LNCaP clone FGC (cell line): ENCODE data around the gene RALGDS.

ENCODE experiments used
- DNase-seq: peaks from one replicate; pipeline ENCODE4 v3.0.0-alpha.2; 2011; ENCODE audit warnings: low read depth
- H3K4me3 ChIP-seq: 2 replicates; pipeline ENCODE4 v1.5.1; 2011; ENCODE audit warnings: mild to moderate bottlenecking, low read depth, low read length, control low read depth
- TF ChIP-seq, protein P1 (sequence below): IDR thresholded peaks from 2 replicates; pipeline ENCODE4 v1.5.1; 2012; ENCODE audit warnings: mild to moderate bottlenecking; ENCODE audit not compliant: control insufficient read depth, insufficient read depth; ENCODE audit errors: extremely low read depth

Gene RALGDS

DNA sequence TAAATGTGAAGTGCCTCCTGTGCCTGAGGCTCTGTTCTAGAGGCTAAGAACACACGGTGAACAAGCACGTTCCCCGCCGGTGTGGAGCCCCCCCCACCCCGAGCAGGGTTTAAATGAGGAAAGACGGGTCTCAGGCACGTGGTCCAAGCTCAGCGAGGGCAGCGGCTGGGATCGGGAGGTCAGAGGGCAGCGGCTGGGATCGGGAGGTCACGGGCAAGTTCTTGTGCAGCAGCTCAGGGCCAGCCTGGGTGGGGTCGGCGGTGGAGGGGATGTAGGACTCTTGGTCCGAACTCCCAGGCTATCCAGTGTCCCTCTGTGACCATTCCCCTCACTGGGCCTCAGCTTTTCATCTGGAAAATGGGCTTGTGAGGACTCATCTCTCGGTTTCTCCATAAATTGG lies 45.4 kb upstream of the RALGDS start:
- no peak for DNase-seq
- TF ChIP-seq, protein P1, sequence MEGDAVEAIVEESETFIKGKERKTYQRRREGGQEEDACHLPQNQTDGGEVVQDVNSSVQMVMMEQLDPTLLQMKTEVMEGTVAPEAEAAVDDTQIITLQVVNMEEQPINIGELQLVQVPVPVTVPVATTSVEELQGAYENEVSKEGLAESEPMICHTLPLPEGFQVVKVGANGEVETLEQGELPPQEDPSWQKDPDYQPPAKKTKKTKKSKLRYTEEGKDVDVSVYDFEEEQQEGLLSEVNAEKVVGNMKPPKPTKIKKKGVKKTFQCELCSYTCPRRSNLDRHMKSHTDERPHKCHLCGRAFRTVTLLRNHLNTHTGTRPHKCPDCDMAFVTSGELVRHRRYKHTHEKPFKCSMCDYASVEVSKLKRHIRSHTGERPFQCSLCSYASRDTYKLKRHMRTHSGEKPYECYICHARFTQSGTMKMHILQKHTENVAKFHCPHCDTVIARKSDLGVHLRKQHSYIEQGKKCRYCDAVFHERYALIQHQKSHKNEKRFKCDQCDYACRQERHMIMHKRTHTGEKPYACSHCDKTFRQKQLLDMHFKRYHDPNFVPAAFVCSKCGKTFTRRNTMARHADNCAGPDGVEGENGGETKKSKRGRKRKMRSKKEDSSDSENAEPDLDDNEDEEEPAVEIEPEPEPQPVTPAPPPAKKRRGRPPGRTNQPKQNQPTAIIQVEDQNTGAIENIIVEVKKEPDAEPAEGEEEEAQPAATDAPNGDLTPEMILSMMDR = no peak
- no peak overlapping the region for H3K4me3 ChIP-seq

DNA sequence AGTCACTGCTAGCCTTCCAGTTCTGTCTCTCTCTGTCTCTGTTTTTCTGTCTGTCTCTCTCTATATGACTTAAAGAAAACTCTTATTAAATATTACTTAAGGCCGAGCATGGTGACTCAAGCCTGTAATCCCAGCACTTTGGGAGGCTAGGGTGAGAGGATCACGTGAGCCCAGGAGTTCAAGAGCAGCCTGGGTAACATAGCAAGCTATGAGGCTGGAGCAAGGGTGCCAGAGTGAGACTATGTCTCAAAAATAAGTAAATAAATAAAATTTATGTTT lies 44.4 kb upstream of the RALGDS start:
- no peak for DNase-seq
- H3K4me3 ChIP-seq = no peak overlapping the region
- TF ChIP-seq, protein P1 = no peak

- no peak overlapping the region for H3K4me3 ChIP-seq
- TF ChIP-seq, protein P1 = no peak
- no peak for DNase-seq
Observed at GRCh38 chr9:133164191-133164590, 43.2 kb upstream of the RALGDS start.

GRCh38 chr9:133163504-133164172 lies 42.6 kb upstream of the RALGDS start, which contains the start of gene GBGT1:
GBGT1 (minus strand) TSS chr9:133163914; CDS start chr9:133162412, 1,502 bp downstream.
- DNase-seq = no peak
- TF ChIP-seq, protein P1 = no peak
- H3K4me3 ChIP-seq = no peak within 1 kb of the TSS

- TF ChIP-seq, protein P1 = no peak
Observed at GRCh38 chr9:133162861-133163503, 41.9 kb upstream of the RALGDS start.

GRCh38 chr9:133161547-133161950 lies 40.5 kb upstream of the RALGDS start:
- no peak for DNase-seq
- H3K4me3 ChIP-seq = no peak overlapping the region
- TF ChIP-seq, protein P1 = no peak

More at GRCh38 chr9:133162861-133163503, 41.9 kb upstream of the RALGDS start:
- no peak overlapping the region for H3K4me3 ChIP-seq
- DNase-seq = no peak
